ENCODE results near the gene ABHD6.

Gene ABHD6

GRCh38 chr3:58190882-58191281 lies 46.7 kb upstream of the ABHD6 start:
- Histone ChIP-seq H3K36me3 (no peaks in the 10 kb centered on the region), H3K4me3 (ENCODE audit: low read depth in 1 of 2, low read length in 1 of 2) (no peak overlapping the region), H3K9me3 (no peaks in the 10 kb centered on the region), H3K4me1 (ENCODE audit: control insufficient read depth in 1 of 2, insufficient read depth in 1 of 2, low read depth in 1 of 2, low read length in 1 of 2) (no peaks in the 10 kb centered on the region), H3K27ac (no peak overlapping the region), H3K27me3 (no peaks in the 10 kb centered on the region)
- no peak for TF ChIP-seq CTCF (IDR thresholded peaks at IDR 0.05)

GRCh38 chr3:58191361-58191991 lies 46.1 kb upstream of the ABHD6 start:
- no peak overlapping the region for H3K27ac ChIP-seq
- H3K4me3 ChIP-seq (ENCODE audit: low read depth in 1 of 2, low read length in 1 of 2), result no peak overlapping the region
- no peaks in the 10 kb centered on the region for H3K9me3 ChIP-seq
- H3K4me1 ChIP-seq (ENCODE audit: control insufficient read depth in 1 of 2, insufficient read depth in 1 of 2, low read depth in 1 of 2, low read length in 1 of 2), result no peaks in the 10 kb centered on the region
- H3K27me3 ChIP-seq, result no peaks in the 10 kb centered on the region
- TF ChIP-seq CTCF (IDR thresholded peaks at IDR 0.05), result no peak
- H3K36me3 ChIP-seq, result no peaks in the 10 kb centered on the region

- Histone ChIP-seq H3K27ac (no peak overlapping the region), H3K9me3 (no peaks in the 10 kb centered on the region), H3K27me3 (no peaks in the 10 kb centered on the region), H3K4me3 (ENCODE audit: low read depth in 1 of 2, low read length in 1 of 2) (no peak overlapping the region), H3K36me3 (no peaks in the 10 kb centered on the region), H3K4me1 (ENCODE audit: control insufficient read depth in 1 of 2, insufficient read depth in 1 of 2, low read depth in 1 of 2, low read length in 1 of 2) (no peaks in the 10 kb centered on the region)
- no peak for TF ChIP-seq CTCF (IDR thresholded peaks at IDR 0.05)
Measured at GRCh38 chr3:58192069-58192468, 45.5 kb upstream of the ABHD6 start.

DNA sequence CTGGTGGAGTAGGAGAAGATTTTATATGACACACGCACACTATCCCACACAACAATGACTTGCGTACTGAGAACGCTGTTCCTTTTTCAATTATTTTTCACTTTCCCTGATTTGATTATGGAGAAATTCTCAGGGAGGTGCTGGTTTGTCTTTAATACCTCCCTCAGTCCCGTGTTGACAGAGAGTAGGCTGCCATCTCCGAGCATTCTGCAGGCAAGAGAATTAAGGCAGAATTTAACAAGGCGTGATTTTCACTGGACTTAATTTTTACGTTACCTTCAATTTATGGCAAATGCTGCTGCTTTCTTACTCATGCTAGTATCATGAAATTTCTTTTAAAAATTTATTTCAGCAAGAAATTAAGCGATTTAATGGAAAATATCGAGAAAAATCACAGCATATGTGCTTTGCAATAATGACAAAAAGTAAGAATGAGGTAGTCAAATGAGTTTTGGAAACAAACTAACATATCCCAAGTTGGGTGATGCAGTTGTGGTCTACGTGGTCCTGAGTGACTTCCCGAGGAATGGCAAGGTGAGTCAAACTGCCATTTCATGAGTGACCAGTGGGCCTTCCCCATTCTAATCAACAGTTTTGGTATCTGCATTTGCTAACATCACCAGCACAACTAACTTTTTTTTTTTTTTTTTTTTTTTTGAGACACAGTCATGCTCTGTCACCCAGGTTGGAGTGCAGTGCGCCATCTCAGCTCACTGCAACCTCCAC lies 43.7 kb upstream of the ABHD6 start:
- TF ChIP-seq CTCF (IDR thresholded peaks at IDR 0.05), result no peak
- Histone ChIP-seq H3K27me3 (no peaks in the 10 kb centered on the region), H3K9me3 (no peaks in the 10 kb centered on the region), H3K27ac (no peak overlapping the region), H3K4me3 (ENCODE audit: low read depth in 1 of 2, low read length in 1 of 2) (no peak overlapping the region), H3K36me3 (no peaks in the 10 kb centered on the region), H3K4me1 (ENCODE audit: control insufficient read depth in 1 of 2, insufficient read depth in 1 of 2, low read depth in 1 of 2, low read length in 1 of 2) (no peaks in the 10 kb centered on the region)

DNA sequence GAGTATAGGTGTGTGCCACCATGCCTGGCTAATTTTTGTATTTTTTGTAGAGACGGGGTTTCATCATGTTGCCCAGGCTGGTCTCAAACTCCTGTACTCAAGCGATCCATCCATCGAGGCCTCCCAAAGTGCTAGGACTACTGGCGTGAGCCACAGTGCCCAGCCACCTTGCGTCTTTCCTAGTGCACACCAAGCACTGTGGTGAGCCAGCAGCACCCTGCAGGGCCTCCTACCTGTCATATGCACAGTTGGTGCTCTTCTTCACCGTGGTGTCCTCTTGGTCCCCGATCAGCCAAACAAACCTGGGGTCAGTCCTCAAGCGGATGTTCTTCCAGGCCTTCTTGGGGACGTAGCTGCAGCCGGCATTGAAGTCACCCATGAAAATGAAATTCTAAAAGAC lies 40.0 kb upstream of the ABHD6 start:
- H3K4me3 ChIP-seq (ENCODE audit: low read depth in 1 of 2, low read length in 1 of 2), result no peak overlapping the region
- H3K27me3 ChIP-seq, result peaks cover 10% of the 10 kb centered on the region
- no peak overlapping the region for H3K27ac ChIP-seq
- H3K9me3 ChIP-seq, result no peaks in the 10 kb centered on the region
- no peaks in the 10 kb centered on the region for H3K36me3 ChIP-seq
- H3K4me1 ChIP-seq (ENCODE audit: control insufficient read depth in 1 of 2, insufficient read depth in 1 of 2, low read depth in 1 of 2, low read length in 1 of 2), result no peaks in the 10 kb centered on the region
- TF ChIP-seq CTCF (IDR thresholded peaks at IDR 0.05), result no peak

Data from neutrophil (primary cell).